Germinal center (tissue), 1 donor: Measurements from ENCODE around the gene BRI3.

Experiments used
- DNase-seq: peaks from one replicate; pipeline ENCODE4 v3.0.0; 2012; ENCODE audit warnings: mixed read lengths, low spot score

BRI3 gene

DNA sequence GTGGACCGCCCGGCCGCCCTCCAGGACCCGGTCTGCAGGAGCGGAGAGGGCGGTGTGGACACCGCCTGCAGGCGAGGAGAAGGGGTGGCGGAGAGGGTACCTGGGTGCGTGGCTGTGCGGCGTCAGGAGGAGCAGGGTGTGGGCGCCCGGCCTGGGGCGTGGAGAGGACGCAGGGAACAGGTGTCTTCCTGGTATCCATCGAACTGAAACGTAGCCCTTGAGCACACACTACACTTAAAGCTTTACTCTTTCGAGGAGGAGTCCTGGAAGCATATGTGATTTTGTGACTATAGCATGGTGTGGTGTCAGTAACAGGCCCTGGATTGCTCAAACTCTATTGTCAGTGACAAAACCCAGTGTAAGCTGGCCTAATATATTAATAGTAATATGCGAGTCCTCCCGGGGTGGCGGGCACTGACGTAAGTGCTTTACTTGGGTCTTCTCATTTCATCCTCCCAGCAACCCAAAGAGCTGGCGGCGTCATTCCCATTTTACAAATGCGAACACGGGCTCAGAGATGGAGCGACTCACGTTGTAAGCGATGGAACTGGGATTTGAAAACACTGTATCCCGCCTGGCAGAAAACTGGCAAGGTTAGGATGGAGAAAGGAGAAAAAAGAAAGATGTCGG, 28.9 kb upstream of the BRI3 start:
- no peak for DNase-seq

DNA sequence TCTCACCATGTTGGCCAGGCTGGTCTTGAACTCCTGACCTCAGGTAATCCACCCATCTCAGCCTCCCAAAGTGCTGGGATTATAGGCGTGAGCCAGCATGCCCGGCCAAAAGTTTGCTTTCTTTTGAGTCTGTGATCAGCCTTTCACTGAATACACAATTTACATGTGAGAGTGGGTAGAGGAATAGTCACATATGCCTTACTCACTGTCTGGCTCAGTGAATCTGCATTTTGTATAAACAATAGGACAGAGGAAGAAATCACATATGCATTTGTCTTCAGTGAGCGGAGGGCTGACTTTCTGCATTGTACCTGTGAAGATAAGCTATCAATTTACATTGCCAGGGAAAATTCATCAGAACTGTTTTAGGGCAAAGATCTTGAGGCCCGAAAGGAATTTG, 27.0 kb upstream of the BRI3 start:
- no peak for DNase-seq

DNA sequence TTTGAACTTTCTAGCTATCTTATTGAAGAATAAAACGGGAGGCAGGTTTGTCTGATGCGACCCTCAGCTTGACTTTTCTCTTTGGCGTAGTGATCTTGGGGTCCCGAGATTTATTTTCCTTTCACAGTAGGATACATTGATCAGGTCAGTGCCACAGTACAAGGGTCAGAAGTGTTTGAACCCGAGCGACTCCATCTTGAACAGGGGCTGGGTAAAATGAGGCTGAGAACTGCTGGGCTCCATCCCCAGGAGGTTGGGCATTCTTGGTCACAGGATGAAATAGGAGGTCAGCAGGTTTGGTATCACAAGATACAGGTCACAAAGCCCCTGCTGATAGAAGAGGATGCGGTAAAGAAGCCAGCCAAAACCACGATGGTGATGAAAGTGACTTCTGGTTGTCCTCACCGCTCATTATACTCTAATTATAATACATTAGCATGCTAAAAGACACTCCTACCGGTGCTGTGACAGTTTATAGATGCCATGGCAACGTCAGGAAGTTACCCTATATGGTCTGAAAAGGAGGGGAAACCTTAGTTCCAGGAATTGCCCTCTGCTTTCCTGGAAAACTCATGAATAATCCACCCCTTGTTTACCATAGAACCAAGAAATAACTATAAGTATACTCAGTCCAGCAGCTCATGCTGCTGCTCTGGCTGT, 26.4 kb upstream of the BRI3 start:
- no peak for DNase-seq

DNA sequence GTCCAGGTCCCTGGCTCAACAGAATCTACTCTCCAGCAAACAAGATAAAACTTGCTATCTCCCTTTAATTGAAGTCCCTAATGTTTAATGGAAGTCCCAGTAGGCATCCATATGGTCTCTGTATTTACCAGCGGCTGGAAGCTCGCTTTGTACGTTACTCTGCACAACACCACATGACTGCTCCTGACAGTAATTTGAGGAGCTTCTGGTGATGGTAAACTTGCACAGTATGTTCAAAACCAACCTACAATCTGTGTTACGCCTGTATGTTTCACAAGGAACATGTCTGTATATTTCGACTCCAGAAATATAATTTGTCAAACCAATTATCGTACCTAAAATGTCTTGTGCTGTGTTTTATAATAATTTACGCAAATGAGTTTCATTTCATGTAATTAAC, 25.1 kb upstream of the BRI3 start:
- DNase-seq: no peak

DNA sequence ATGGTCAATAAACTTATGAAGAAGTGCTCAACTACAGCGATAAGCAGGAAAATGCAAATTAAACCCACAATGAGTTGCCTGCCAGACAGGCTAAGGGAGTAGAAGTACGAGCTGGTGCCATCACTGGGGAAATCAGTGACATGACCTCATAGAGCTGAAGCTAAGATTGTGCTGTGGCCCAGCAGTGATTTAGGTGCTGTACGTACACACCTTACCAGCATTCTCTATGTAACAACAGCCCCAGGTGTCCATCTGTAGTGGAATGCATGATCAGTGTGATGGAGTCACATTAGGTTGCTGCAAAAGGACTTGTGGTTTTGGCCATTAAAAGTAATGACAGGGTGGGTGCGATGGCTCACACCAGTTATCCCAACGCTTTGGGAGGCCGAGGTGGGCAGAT, 23.8 kb upstream of the BRI3 start:
- no peak for DNase-seq

DNA sequence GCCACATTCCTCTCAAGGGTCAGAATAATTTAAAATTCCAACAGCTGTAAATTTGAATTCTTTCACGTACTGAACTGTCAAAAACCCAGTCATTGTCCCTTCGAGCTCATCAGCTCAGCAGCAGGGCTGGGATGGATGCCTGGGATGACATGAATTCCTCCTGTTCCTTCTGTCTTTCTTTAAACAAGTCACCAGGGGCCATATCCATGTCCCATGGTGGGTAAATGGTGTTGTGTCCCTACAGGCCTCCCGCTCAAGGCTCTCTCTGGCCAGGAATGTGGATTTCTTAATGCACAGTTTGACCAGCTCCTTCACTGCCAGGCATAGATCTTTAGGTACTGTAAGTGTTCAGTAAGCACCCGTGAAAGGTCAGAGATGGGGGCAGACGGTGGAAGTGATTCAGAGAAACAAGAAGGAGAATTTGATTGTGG, 15.6 kb upstream of the BRI3 start:
- no peak for DNase-seq

DNA sequence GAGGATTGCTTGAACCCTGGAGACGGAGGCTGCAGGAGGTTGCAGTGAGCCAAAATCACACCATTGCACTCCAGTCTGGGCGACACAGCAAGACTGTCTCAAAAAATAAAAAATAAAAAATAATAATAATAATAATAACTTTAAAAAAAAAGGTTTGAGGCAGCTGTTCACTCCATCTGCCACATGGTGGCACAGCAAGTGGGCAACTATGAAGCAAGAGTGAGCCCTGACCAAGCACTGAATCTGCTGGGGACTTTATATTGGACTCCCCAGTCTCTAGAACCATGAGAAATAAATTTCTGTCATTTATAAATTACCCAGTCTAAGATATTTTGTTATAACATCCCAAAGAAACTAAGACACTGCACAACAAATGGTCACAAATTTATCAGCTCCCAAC, 14.6 kb upstream of the BRI3 start:
- DNase-seq: no peak

DNA sequence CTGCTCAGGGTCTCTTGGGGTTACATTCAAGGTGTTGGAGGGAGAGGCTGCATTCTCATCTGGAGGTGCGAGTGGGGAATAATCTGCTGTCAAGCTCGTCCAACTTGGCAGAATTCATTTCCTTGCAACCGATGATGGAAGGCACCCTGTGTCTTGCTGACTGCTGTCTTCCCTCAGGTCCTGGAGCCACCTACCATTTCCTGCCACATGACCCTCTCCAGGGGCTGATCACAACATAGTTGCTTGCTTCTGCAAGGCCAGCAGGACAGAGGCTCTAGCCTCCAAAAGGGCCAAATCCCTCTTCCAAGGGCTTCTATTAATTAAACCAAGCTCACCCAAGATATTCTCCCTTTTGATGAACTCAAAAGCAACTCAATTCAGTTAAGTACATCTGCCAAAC, 14.2 kb upstream of the BRI3 start:
- no peak for DNase-seq

DNA sequence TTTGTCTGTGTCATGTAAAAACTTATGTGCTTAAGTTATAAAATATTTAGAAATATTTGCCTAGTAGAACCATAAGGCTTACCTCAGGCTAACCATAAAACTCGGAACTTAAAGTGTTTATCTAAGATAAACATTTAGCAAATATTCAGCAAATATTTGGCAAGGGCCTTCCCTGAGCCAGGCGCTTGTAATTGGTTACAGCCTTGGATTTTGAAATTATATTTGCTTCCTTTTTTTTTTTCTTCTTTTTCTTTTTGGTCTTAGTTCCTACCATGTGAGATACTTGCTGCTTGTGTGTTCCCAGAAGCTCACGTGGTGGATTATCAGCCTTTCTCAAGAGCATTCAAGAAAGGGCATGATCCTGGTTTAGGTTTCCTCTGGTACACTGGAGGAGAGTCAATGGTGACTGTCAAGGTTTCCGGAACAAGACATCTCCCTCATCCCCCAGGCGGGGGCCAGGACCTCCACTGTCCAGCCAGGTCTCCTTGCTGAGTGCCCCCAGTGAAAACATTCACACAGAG, 5.2 kb upstream of the BRI3 start:
- DNase-seq: no peak

DNA sequence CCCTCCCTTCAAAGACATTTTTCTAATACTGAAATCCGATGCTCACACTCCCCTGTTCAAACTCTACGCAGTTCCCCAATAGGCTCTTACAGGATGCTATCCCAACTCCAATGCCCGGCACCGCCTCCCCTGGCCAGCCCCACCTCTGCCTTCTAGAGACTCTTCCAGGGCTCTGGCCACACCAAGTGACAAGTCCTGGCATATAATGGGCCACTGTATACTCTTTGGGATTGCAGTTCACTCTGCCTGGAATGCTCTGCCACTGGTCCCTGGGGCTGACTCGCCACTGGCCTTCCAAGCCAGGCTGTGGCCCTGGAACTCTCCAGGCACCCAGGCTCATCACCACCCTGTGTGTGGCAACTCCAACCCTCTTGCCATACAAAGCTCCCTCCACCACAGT, 3.1 kb upstream of the BRI3 start:
- no peak for DNase-seq

DNA sequence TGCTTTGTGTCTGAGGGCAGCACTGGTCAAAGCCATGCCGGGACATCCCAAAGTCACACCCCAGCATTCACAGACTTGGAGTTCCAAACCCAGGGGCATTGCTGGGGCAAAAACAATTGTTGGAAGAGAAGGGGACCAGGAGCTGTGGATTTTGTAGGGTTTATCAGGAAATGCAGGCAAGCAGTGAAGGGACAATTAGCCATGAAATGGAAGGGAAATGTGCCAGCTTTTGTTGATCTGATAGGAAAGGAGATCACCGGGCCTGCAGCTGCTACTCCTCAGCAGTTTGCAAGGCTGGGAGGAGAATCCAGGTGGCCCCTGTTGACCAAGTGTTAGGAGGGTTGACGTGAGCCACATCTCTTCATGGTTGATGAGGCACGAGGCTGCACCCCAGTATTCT, 2.5 kb upstream of the BRI3 start:
- no peak for DNase-seq

DNA sequence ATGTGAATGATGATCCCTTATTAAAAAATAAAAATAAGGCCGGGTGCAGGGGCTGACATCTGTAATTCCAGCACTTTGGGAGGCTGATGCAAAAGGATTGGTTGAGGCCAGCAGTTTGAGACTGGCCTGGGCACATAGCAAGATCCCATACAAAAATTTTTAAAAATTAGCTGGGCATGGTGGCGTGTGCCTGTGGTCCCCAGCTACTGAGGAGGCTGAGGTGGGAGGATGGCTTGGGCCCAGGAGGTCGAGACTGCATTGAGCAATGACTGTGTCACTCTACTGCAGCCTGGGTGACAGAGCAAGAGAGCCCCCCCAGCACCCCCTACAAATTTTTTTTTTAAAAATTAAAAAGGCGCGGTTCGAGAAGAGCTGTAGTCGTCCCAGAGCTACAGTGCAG, 1.2 kb upstream of the BRI3 start:
- no peak for DNase-seq

DNA sequence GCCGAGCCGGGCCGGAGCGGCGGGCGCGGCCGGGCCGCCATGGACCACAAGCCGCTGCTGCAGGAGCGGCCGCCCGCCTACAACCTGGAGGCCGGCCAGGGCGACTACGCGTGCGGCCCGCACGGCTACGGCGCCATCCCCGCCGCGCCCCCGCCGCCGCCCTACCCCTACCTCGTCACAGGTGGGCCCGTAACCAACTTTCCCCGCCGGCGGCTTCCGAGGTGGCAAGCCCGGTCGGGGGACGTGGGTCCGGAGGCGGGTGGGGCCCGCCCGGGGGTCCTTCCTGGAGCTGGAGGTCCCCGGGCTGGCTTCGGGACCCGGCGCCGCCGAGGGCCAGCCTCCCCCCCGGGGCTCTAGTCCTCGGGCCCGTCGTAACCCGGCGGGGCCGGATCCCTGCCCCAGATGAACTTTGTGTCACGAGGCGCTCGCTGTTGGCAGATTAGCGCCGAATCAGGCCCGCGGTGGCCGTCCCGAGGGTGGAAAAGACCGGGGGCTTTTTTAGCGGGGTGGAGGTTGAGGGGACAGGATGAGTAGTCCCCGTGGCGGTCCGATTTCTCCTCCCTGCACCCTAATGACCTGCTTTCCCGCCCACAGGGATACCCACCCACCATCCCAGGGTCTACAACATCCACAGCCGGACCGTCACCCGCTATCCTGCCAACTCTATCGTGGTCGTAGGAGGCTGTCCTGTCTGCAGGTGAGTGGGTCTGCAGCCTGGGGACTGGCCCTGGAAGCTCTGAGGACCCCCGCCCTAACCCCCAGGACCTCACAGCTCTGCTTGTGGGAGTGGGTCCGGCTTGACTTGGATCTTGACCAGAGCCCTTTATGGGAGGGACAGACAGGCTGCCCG, 496 bp downstream of the BRI3 start:
- DNase-seq: peak; percentile 28

DNA sequence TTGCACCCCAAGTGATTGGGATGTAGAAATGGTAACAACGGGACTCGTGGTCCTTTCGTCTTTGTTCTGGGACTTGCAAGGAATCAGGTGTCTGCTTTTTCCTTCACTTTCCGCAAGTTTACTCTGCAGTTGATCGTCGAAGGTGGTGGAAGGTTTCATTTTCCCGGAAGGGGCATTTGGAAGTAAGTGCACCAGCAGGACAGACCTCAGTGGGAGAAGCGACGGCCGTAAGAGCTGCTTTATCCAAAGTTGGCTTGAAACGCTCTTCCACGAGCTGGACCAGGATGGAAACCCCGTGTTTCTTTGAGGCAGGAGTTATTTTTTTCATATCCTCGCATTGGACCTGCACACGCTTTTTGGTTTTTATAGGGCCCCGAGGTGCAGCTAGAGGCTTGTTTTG, 1.2 kb downstream of the BRI3 start:
- no peak for DNase-seq

DNA sequence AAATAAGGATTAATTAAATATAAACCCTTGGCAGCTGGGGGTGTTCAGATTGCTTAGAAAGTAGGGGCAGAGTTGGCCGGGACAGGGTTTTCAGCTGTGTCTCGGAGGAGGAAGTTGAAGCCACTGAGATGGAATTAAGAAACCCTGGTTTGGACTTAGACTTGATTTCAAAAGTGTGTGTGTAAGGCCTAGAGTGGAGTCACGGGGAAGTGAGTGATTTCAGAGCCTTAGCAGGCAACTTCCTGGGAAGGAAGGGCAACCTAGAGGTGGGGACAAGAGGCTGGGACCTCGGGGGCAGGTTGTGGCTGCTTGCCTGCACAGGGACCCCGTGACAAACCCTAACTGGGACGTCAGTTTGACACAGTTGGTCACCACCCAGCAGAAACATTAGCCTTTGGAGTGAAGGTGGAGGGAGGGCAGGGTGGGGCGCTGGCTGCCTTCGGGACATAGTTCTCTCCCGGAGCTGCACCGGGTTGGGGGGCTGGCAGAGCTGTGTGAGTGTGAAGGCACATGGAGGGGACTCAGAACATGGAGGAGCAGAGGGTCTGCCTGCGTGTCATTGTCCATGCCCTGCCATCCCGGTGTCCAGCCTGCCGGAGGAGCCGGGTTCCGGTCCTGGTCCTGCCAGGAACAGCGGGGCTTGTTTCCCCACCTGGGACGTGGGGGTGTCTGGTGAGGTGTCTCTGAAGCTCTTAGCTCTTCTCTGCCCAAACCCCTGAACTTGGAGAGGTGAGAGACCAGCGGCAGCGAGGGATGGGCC, 1.8 kb downstream of the BRI3 start:
- no peak for DNase-seq

DNA sequence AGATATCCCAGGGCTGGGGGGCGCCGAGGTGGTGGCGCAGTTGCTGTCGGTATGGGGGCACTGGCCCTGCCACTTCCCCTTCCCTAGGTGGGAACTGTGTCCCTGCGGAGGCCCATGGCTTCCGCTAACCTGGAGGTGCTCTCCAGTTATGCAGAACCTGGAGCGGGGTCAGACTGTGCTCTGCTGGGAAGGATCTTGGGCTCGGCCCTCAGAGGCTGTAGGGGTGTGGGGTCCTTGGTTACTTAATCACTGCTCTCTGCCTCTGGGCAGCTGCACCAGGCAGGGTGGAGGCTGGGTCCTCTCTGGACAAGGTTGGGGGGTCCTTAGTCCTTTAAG, 2.4 kb downstream of the BRI3 start:
- DNase-seq: no peak

DNA sequence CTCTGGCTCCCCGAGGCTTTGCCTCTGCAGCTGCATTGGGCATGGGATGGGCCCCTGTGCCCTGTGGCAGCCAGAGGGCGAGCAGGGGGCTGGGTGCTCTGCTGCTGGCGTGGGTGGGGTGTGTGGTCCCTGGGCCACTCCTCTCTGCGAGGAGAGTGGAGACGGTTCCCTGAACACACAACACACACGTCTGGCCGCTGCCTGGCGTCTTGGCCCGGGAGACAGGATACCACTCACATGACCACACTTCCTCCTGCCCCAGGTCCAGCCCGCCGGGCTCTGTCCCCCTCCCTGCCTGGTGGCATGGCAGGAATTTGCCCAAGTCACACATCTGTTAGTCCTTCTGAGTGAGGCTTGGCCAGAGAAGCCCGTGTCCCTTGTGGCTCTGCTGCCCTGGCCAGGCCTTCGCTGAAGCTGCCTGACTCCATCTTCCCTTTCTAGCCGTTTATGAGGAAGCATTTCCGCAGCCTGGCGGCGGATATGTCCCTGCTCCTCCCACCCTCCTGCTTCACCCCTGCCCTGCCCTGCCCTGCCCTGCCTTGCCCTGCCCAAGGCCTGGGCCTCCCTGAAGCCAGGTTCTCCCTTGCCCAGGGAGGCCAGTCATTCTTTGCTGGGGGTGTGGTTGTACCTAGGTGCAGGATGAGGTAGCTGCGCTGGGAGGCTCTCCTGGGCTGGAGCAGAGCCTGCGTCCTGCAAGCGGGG, 3.0 kb downstream of the BRI3 start:
- DNase-seq: no peak

DNA sequence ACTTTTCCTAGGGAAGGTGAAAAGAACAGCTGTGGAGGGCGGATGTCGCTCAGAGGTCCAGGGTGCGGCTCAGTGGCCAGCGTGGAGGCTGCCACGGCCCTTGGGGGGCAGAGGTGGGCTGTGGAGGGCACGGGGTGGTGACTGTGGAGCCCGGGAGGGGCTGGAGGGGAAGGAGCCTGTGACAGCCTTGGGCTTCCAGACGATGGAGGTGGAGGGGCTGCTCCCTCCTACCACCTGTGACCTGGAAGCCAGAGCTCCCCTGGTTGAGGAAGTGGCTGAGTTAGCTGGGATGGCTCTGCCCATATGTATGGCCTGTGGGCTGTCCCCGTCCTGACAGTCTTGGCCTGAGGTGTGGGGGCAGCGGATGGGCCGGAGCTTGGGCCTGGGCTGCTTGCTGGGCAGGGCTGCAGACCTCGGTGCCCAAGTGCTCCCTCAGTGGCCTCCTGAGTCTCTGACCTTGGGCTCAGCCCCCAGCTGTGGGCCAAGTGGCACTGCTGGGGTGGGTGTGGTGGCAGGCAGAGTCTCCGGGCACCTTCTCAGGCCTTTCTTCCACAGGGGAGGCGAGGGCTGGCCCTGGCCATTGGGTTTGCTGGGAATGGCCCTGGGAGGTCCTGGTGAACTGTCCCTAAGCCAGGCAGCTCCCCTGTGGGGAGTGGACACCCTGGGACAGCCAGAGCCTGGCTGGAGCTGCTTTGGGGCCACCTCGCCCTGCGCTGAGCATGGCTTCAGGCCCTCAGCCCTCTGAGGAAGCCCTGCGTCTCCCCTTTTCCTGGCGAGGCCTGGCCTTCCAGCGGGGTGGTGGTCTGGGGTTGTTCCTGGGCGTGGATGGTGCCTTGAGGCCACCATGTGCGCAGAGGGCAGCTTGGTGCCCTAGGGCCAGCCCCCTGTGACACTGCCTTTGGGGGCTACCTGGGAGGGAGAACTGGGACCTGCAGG, 3.9 kb downstream of the BRI3 start:
- DNase-seq: no peak

DNA sequence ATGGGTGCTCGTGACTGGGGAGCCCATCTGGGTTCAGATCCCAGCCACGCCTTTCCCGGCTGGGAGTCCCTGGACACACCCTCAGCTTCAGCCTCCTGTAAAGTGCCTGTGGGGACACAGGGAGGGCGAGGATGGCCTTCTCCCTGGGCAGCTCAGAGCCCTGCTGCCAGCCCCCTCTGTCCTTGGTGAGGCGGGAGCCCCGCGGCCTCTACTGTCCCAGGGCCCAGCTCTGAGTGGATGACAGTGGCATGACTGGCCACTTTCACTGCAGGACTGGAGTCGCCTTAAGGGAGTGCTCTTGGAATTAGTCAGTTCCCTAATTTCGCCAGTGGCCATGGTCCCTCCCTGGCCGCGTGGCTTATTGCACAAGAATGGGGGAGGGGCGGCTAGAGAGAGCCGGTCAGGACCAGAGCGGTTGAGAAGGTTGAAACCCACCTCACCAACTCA, 4.6 kb downstream of the BRI3 start:
- DNase-seq: no peak

DNA sequence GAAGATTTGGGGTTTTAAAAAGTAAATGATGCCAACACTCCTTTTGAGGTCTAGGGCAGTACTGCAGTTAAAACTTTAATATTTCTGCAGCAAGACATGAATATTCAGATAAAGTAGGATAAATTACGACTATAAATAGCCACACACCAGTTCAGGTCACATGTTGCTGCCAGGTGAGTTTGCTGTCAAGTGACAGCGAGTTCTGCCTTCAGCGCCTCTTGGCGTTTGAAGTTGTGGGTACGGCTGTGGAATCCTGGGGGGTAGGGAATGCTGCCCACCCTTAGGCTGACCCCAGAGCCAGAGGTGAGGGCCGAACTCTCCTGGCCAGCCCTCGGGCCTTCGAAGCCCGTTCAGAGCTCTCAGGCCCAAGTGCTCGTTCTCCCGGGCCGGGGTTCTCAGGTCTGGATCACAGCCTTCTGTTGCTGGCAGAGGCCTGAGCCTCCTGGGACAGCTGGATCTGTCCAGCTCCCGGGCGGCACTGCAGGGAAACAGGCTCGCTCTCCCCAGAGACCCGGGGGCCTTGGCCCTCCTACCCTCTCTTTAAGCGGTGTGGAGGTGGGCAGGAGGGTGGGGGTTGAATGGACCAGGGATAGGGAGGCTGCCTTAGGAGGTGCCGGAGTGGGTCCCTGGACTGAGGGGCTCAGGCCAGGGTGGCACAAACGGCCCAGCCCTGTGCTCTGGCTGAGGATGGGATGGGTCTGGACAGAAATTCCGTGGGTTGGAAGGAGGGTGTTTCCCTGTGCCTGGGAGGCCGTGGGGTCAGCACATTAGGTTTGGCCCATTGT, 5.4 kb downstream of the BRI3 start:
- DNase-seq: no peak
